Suprapubic skin (tissue), 4 donors: Measurements from ENCODE around the gene TEAD4.

Experiments
- CTCF ChIP-seq, 2 donors: fragments of 200-600 bp in 1 of 2; fragments of 450-650 bp in 1 of 2; sonication (generic) in 1 of 2; IDR thresholded peaks; one replicate each; pipeline ENCODE4 v1.5.1; 2016 to 2019; ENCODE audit warnings: antibody characterized with exemption in 2 of 2, mild to moderate bottlenecking in 1 of 2, moderate library complexity in 1 of 2
- EP300 ChIP-seq: sonication (generic); formaldehyde crosslinking; IDR thresholded peaks from one replicate; pipeline ENCODE4 v1.6.1; 2017; ENCODE audit warnings: antibody characterized with exemption
- POLR2A ChIP-seq, 2 donors: fragments of 450-650 bp; IDR thresholded peaks; one replicate each; pipeline ENCODE4 v1.6.1; 2017; ENCODE audit warnings: antibody characterized with exemption in 2 of 2, mild to moderate bottlenecking in 2 of 2, moderate library complexity in 2 of 2
- POLR2AphosphoS5 ChIP-seq, 3 donors: sonication (generic); formaldehyde crosslinking; IDR thresholded peaks; one replicate each; pipeline ENCODE4 v1.6.1; 2017; ENCODE audit warnings: antibody characterized with exemption in 3 of 3

GRCh38 chr12:3015356-3015755 lies 56.2 kb downstream of the TEAD4 start:
- TF ChIP-seq POLR2A (IDR thresholded peaks at IDR 0.05) (no peak), EP300 (no peak), CTCF (IDR thresholded peaks at IDR 0.05) (no peak), POLR2AphosphoS5 (IDR thresholded peaks at IDR 0.05) (no peak)
